CD14-positive monocyte (primary cell): Measurements from ENCODE around the gene RPL11. TPM values are rescaled to one million over a fixed set of nuclear protein-coding genes. Genes with fewer than 3 reads are reported as not detected.

ENCODE experiments used
- DNase-seq, 3 donors: peaks; one replicate each; pipeline ENCODE4 v3.0.0-alpha.2; 2011 to 2022
- H2AFZ ChIP-seq: 2 replicates; pipeline ENCODE4 v1.6.0; 2012; ENCODE audit warnings: mild to moderate bottlenecking, low read depth, low read length, inconsistent platforms; ENCODE audit not compliant: insufficient read depth, poor library complexity, severe bottlenecking
- H3K27ac ChIP-seq, 2 donors: 1 replicate in 1 of 2; 2 replicates in 1 of 2; pipeline ENCODE4 v1.5.1; 2012 to 2013; ENCODE audit warnings: low read length in 2 of 2, control low read depth in 1 of 2, inconsistent platforms in 1 of 2, low read depth in 1 of 2, mild to moderate bottlenecking in 1 of 2
- H3K27me3 ChIP-seq, 2 donors: one replicate each; pipeline versions ENCODE4 v1.6.0 to v1.6.1; 2011 to 2013; ENCODE audit warnings: low read length in 2 of 2; ENCODE audit not compliant: control insufficient read depth in 2 of 2, insufficient read depth in 2 of 2
- H3K36me3 ChIP-seq, 2 donors: replicated peaks in 1 of 2; 1 replicate in 1 of 2; 2 replicates in 1 of 2; pipeline versions ENCODE4 v1.5.1 to v1.6.1; 2012 to 2013; ENCODE audit warnings: low read length in 2 of 2, control low read depth in 1 of 2, inconsistent platforms in 1 of 2, mild to moderate bottlenecking in 1 of 2; ENCODE audit not compliant: insufficient read depth in 2 of 2, control insufficient read depth in 1 of 2
- H3K4me1 ChIP-seq, 2 donors: 1 replicate in 1 of 2; 2 replicates in 1 of 2; pipeline versions ENCODE4 v1.5.1 to v1.6.1; 2012 to 2013; ENCODE audit warnings: low read length in 2 of 2, control low read depth in 1 of 2, inconsistent platforms in 1 of 2, mild to moderate bottlenecking in 1 of 2, moderate library complexity in 1 of 2; ENCODE audit not compliant: insufficient read depth in 2 of 2, control insufficient read depth in 1 of 2
- H3K4me2 ChIP-seq: replicated peaks from 2 replicates; pipeline ENCODE3; 2012; ENCODE audit warnings: low read length, moderate library complexity, mild to moderate bottlenecking; ENCODE audit not compliant: poor library complexity, severe bottlenecking; ENCODE audit errors: extremely low read depth
- H3K4me3 ChIP-seq, 3 experiments: fragments of 200-600 bp in 1 of 3; sonication (generic) in 1 of 3; replicated peaks in 1 of 3; 1 replicate in 2 of 3; 2 replicates in 1 of 3; pipeline ENCODE4 v1.5.1; 2011 to 2013; ENCODE audit warnings: low read length in 3 of 3, mild to moderate bottlenecking in 3 of 3, control low read depth in 2 of 3, low read depth in 2 of 3, inconsistent platforms in 1 of 3, moderate library complexity in 1 of 3
- H3K79me2 ChIP-seq: 2 replicates; pipeline ENCODE4 v1.6.0; 2012; ENCODE audit warnings: mild to moderate bottlenecking, control low read depth, inconsistent platforms, low read length, moderate library complexity; ENCODE audit not compliant: insufficient read depth
- H3K9ac ChIP-seq: 2 replicates; pipeline ENCODE4 v1.6.0; 2017; ENCODE audit warnings: low read length, mild to moderate bottlenecking; ENCODE audit not compliant: insufficient read depth, poor library complexity, severe bottlenecking
- H3K9me3 ChIP-seq, 2 donors: replicated peaks in 1 of 2; 1 replicate in 1 of 2; 2 replicates in 1 of 2; pipeline versions ENCODE4 v1.5.1 to v1.6.1; 2012 to 2013; ENCODE audit warnings: low read length in 2 of 2, control low read depth in 1 of 2; ENCODE audit not compliant: control insufficient read depth in 1 of 2, insufficient read depth in 1 of 2
- H4K20me1 ChIP-seq: 2 replicates; pipeline ENCODE4 v1.6.0; 2012; ENCODE audit warnings: mild to moderate bottlenecking, low read length, control low read depth, moderate library complexity; ENCODE audit not compliant: insufficient read depth
- H3K27ac Mint-ChIP-seq, 7 donors: one replicate each; pipeline ENCODE4 v1.8.0; 2020; ENCODE audit warnings: mild to moderate bottlenecking in 7 of 7, mixed read lengths in 7 of 7, moderate library complexity in 6 of 7, inconsistent platforms in 2 of 7
- H3K27me3 Mint-ChIP-seq, 3 donors: one replicate each; pipeline ENCODE4 v1.8.0; 2021 to 2022; ENCODE audit warnings: low read depth in 3 of 3, mild to moderate bottlenecking in 3 of 3, mixed read lengths in 3 of 3, moderate library complexity in 3 of 3, inconsistent platforms in 1 of 3
- H3K36me3 Mint-ChIP-seq, 2 donors: one replicate each; pipeline ENCODE4 v1.8.0; 2020; ENCODE audit warnings: mixed read lengths in 2 of 2, inconsistent platforms in 1 of 2, mild to moderate bottlenecking in 1 of 2
- H3K4me1 Mint-ChIP-seq: one replicate; pipeline ENCODE4 v1.8.0; 2020; ENCODE audit warnings: mild to moderate bottlenecking, mixed read lengths
- H3K4me3 Mint-ChIP-seq, 2 donors: one replicate each; pipeline ENCODE4 v1.8.0; 2020; ENCODE audit warnings: mild to moderate bottlenecking in 2 of 2, mixed read lengths in 2 of 2, moderate library complexity in 1 of 2
- H3K9me3 Mint-ChIP-seq, 7 donors: one replicate each; pipeline ENCODE4 v1.8.0; 2020 to 2022; ENCODE audit warnings: mixed read lengths in 7 of 7, mild to moderate bottlenecking in 6 of 7, moderate library complexity in 6 of 7, inconsistent platforms in 2 of 7
- WGBS: methylation state at CpG from one replicate; pipeline ENCODE4 v1.1.5; 2013; ENCODE audit warnings: missing lambda C conversion rate; ENCODE audit not compliant: insufficient coverage; 5-methylcytosine and 5-hydroxymethylcytosine counted together
- intact Hi-C, 2 donors: fragments of 100-400 bp; cut with micrococcal nuclease; formaldehyde crosslinking; loops; one replicate each; pipeline versions ENCODE4 v1.15.0 to v1.15.1; 2023
- polyA plus RNA-seq, 3 donors: library from polyadenylated mRNA; depleted of rRNA in 1 of 3; unstranded in 2 of 3; stranded (reverse) in 1 of 3; fragments of 300-500 nt in 2 of 3; fragments of >200 nt in 1 of 3; fragmentation: Illumina TruSeq in 2 of 3; gene quantifications; 1 replicate in 2 of 3; 2 replicates in 1 of 3; pipeline ENCODE4 v1.2.3, GENCODE V29; 2012 to 2021
- TF ChIP-seq, protein P1 (sequence below): fragments of 200-600 bp; IDR thresholded peaks from one replicate; pipeline ENCODE4 v1.8.0; 2022; ENCODE audit warnings: antibody characterized with exemption, mild to moderate bottlenecking

The RPL11 gene
- polyA plus RNA-seq, 3 donors, result 542 to 923 (median 552) TPM

DNA sequence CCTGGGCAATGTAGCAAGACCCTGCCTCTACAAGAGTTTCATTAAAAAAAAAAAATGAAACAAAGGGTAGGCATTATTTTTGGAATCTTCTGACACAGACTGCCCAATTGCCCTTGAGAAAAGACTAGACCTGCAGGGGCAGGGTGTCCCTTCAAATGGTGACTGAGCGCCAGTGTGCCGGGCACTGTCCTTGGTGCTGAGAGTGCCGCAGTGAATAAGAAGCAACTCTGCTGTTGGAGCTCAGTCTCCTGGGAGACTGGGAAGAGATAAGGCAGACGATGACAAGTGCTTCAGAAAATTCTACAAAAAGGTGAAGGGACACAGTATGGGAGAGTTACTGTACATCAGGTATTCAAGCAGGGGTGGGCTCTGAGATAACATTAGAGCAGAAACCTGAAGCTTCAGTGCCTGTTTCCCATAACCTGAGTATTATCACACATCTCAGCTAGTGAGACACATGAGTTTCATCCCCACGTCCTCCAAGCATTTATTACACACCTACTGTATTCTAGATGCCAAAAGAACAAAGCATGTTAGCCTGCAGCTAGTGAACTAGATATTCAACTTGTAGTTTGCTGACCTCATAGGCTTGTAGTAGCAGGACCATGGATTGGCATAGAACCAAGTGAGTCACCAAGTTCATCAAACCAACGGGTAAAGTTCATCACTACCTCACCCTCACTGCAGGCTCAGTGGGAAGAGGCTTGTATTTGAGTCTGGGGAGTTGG lies 18.4 kb upstream of the RPL11 start:
- no peak for DNase-seq
- no peaks in the 10 kb centered on the region for H3K27me3 ChIP-seq
- H3K4me1 ChIP-seq, result no peaks in the 10 kb centered on the region
- H3K27ac ChIP-seq, result no peak overlapping the region
- H3K36me3 ChIP-seq, result no peaks in the 10 kb centered on the region
- peaks cover 2 to 6% (median 3%) of the 10 kb centered on the region in 7 donors for H3K9me3 Mint-ChIP-seq
- intact Hi-C loops, result no loop called here
- no peak overlapping the region for H3K9ac ChIP-seq
- H4K20me1 ChIP-seq, result no peaks in the 10 kb centered on the region
- H3K36me3 Mint-ChIP-seq, result no peaks in the 10 kb centered on the region
- peaks cover 3 to 16% (median 6%) of the 10 kb centered on the region in 3 donors for H3K27me3 Mint-ChIP-seq
- no peaks in the 10 kb centered on the region for H3K4me1 Mint-ChIP-seq
- H3K4me3 Mint-ChIP-seq, result no peak overlapping the region
- TF ChIP-seq, protein P1, sequence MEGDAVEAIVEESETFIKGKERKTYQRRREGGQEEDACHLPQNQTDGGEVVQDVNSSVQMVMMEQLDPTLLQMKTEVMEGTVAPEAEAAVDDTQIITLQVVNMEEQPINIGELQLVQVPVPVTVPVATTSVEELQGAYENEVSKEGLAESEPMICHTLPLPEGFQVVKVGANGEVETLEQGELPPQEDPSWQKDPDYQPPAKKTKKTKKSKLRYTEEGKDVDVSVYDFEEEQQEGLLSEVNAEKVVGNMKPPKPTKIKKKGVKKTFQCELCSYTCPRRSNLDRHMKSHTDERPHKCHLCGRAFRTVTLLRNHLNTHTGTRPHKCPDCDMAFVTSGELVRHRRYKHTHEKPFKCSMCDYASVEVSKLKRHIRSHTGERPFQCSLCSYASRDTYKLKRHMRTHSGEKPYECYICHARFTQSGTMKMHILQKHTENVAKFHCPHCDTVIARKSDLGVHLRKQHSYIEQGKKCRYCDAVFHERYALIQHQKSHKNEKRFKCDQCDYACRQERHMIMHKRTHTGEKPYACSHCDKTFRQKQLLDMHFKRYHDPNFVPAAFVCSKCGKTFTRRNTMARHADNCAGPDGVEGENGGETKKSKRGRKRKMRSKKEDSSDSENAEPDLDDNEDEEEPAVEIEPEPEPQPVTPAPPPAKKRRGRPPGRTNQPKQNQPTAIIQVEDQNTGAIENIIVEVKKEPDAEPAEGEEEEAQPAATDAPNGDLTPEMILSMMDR, result no peak
- H3K27ac Mint-ChIP-seq, result no peak overlapping the region
- no peaks in the 10 kb centered on the region for H3K9me3 ChIP-seq
- no peaks in the 10 kb centered on the region for H3K79me2 ChIP-seq
- no peak overlapping the region for H3K4me2 ChIP-seq
- 15% methylated on average over 4 of the region's 6 CpGs for WGBS
- no peak overlapping the region for H3K4me3 ChIP-seq
- H2AFZ ChIP-seq, result no peak overlapping the region

DNA sequence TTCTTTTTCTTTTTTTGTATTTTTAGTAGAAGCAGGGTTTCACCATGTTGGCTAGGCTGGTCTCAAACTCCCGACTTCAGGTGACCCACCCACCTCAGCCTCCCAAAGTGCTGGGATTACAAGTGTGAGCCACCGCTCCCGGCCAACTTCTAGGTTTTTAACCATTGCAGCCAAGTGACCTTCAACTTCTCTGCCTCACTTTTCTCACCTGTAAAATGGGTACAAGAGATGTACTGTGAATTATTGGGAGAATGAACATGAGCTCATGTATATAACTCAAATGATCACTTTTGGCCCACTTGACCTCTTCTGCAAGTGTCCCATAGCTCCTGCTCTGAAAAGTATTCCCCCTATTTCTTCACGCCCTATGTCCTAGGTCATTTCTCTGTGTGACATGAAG lies 11.8 kb upstream of the RPL11 start:
- H3K4me1 Mint-ChIP-seq, result no peaks in the 10 kb centered on the region
- H3K9me3 ChIP-seq, result no peaks in the 10 kb centered on the region
- peaks cover 0 to 1% (median under 1%) of the 10 kb centered on the region in 7 donors for H3K9me3 Mint-ChIP-seq
- H3K27ac ChIP-seq, result no peak overlapping the region
- WGBS, result no CpG with 5 or more reads among the region's 4 CpGs
- intact Hi-C loops, result no loop called here
- H2AFZ ChIP-seq, result no peak overlapping the region
- H3K4me3 ChIP-seq, result no peak overlapping the region
- H3K36me3 Mint-ChIP-seq, result no peaks in the 10 kb centered on the region
- no peak overlapping the region for H3K27ac Mint-ChIP-seq
- H3K27me3 ChIP-seq, result no peaks in the 10 kb centered on the region
- no peak overlapping the region for H3K4me2 ChIP-seq
- TF ChIP-seq, protein P1, result no peak
- no peak for DNase-seq
- H3K4me3 Mint-ChIP-seq, result no peak overlapping the region
- no peaks in the 10 kb centered on the region for H3K4me1 ChIP-seq
- no peaks in the 10 kb centered on the region for H4K20me1 ChIP-seq
- no peak overlapping the region for H3K9ac ChIP-seq
- H3K79me2 ChIP-seq, result no peaks in the 10 kb centered on the region
- peaks cover 14 to 34% (median 21%) of the 10 kb centered on the region in 3 donors for H3K27me3 Mint-ChIP-seq
- no peaks in the 10 kb centered on the region for H3K36me3 ChIP-seq
